GM23338 (cell line): Measurements from ENCODE around the gene NRL. TPM values are rescaled to one million over a fixed set of nuclear protein-coding genes. Genes with fewer than 3 reads are reported as not detected.

Source experiments
- ATAC-seq: fragments of 200-7000 bp; cut with Tn5 transposase; 3 replicates; pipeline ENCODE4 v1.9.1; 2020
- DNase-seq: peaks from one replicate; pipeline ENCODE4 v3.0.0-alpha.2; 2015; ENCODE audit warnings: low spot score
- H2AFZ ChIP-seq: fragments of 200-600 bp; sonication (generic); 2 replicates; pipeline ENCODE4 v1.8.0; 2016; ENCODE audit warnings: antibody characterized with exemption, mild to moderate bottlenecking, moderate library complexity
- H3F3A ChIP-seq: fragments of 200-600 bp; sonication (generic); replicated peaks from 2 replicates; pipeline ENCODE4 v1.8.0; 2017; ENCODE audit warnings: antibody characterized with exemption, mixed run types, low read depth
- H3K27ac ChIP-seq: fragments of 200-600 bp; sonication (generic); 2 replicates; pipeline ENCODE4 v1.6.1; 2016; ENCODE audit warnings: low read depth
- H3K27me3 ChIP-seq: fragments of 200-600 bp; sonication (generic); 2 replicates; pipeline ENCODE4 v1.8.0; 2016; ENCODE audit warnings: mild to moderate bottlenecking, mixed run types, moderate library complexity; ENCODE audit not compliant: insufficient read depth
- H3K36me3 ChIP-seq: fragments of 200-600 bp; sonication (generic); 2 replicates; pipeline ENCODE4 v1.8.0; 2016; ENCODE audit warnings: mild to moderate bottlenecking; ENCODE audit not compliant: insufficient read depth
- H3K4me1 ChIP-seq: fragments of 200-600 bp; sonication (generic); 2 replicates; pipeline ENCODE4 v1.8.0; 2016; ENCODE audit warnings: mild to moderate bottlenecking, moderate library complexity; ENCODE audit not compliant: insufficient read depth
- H3K4me2 ChIP-seq: fragments of 200-600 bp; sonication (generic); 2 replicates; pipeline ENCODE4 v1.7.1; 2017; ENCODE audit warnings: mixed run types
- H3K4me3 ChIP-seq: fragments of 200-600 bp; sonication (generic); 2 replicates; pipeline ENCODE4 v1.6.1; 2016; ENCODE audit warnings: mixed run types
- H3K79me2 ChIP-seq: fragments of 200-600 bp; sonication (generic); replicated peaks from 2 replicates; pipeline ENCODE4 v1.8.0; 2017; ENCODE audit warnings: mild to moderate bottlenecking; ENCODE audit not compliant: insufficient read depth
- H3K9me2 ChIP-seq: fragments of 200-600 bp; sonication (generic); 2 replicates; pipeline ENCODE4 v1.8.0; 2017; ENCODE audit not compliant: insufficient read depth
- H4K20me1 ChIP-seq: fragments of 200-600 bp; sonication (generic); replicated peaks from 2 replicates; pipeline ENCODE4 v1.8.0; 2017; ENCODE audit warnings: mild to moderate bottlenecking; ENCODE audit not compliant: insufficient read depth
- H3K27ac Mint-ChIP-seq: 2 replicates; pipeline ENCODE4 v1.8.0; 2020; ENCODE audit warnings: inconsistent platforms, mild to moderate bottlenecking, moderate library complexity, mixed read lengths
- H3K27me3 Mint-ChIP-seq: 3 replicates; pipeline ENCODE4 v1.8.0; 2022; ENCODE audit warnings: low read depth, mild to moderate bottlenecking, moderate library complexity, mixed read lengths, inconsistent platforms; ENCODE audit not compliant: insufficient read depth, poor library complexity
- H3K36me3 Mint-ChIP-seq: 3 replicates; pipeline ENCODE4 v1.8.0; 2021; ENCODE audit warnings: low read depth, mild to moderate bottlenecking, inconsistent platforms, moderate library complexity, mixed read lengths
- H3K4me1 Mint-ChIP-seq: 3 replicates; pipeline ENCODE4 v1.8.0; 2020; ENCODE audit warnings: mild to moderate bottlenecking, inconsistent platforms, mixed read lengths
- H3K4me3 Mint-ChIP-seq: 3 replicates; pipeline ENCODE4 v1.8.0; 2021; ENCODE audit warnings: moderate library complexity, mild to moderate bottlenecking, inconsistent platforms, mixed read lengths
- H3K9me3 Mint-ChIP-seq: 3 replicates; pipeline ENCODE4 v1.8.0; 2020; ENCODE audit warnings: moderate library complexity, mild to moderate bottlenecking, inconsistent platforms, mixed read lengths
- CREB1 ChIP-seq: fragments of 250-450 bp; sonication (Bioruptor Pico); IDR thresholded peaks from 2 replicates; pipeline ENCODE4 v1.5.0; 2020; ENCODE audit warnings: low read depth, mild to moderate bottlenecking, moderate library complexity
- CTCF ChIP-seq, 2 experiments: fragments of 200-600 bp in 1 of 2; sonication (generic) in 1 of 2; conservative IDR thresholded peaks; 2 replicates each; pipeline versions ENCODE4 v1.5.1 to v1.6.1; 2016 to 2017; ENCODE audit warnings: antibody characterized with exemption in 2 of 2, low read depth in 2 of 2, mild to moderate bottlenecking in 2 of 2, moderate library complexity in 1 of 2
- ETS1 ChIP-seq: IDR thresholded peaks from 2 replicates; pipeline ENCODE4 v1.6.1; 2016; ENCODE audit warnings: antibody characterized with exemption
- EZH2 ChIP-seq: fragments of 200-600 bp; sonication (generic); IDR thresholded peaks from one replicate; pipeline ENCODE4 v1.8.0; 2017; ENCODE audit warnings: antibody characterized with exemption, mild to moderate bottlenecking, low read depth; ENCODE audit not compliant: unreplicated experiment
- EZH2phosphoT487 ChIP-seq: fragments of 200-600 bp; sonication (generic); IDR thresholded peaks from one replicate; pipeline ENCODE4 v1.8.1; 2018; ENCODE audit warnings: antibody characterized with exemption; ENCODE audit not compliant: unreplicated experiment
- JUNB ChIP-seq: IDR thresholded peaks from one replicate; pipeline ENCODE4 v1.6.1; 2016; ENCODE audit warnings: antibody characterized with exemption; ENCODE audit not compliant: unreplicated experiment
- NANOG ChIP-seq: IDR thresholded peaks from 2 replicates; pipeline ENCODE4 v1.6.1; 2016; ENCODE audit warnings: antibody characterized with exemption, borderline replicate concordance
- POLR2AphosphoS5 ChIP-seq: IDR thresholded peaks from 2 replicates; pipeline ENCODE4 v1.6.1; 2016; ENCODE audit warnings: antibody characterized with exemption, low read depth
- REST ChIP-seq: IDR thresholded peaks from one replicate; pipeline ENCODE4 v1.6.1; 2018; ENCODE audit warnings: antibody characterized with exemption; ENCODE audit not compliant: unreplicated experiment
- STAT1 ChIP-seq: IDR thresholded peaks from one replicate; pipeline ENCODE4 v1.6.1; 2016; ENCODE audit warnings: antibody characterized with exemption; ENCODE audit not compliant: unreplicated experiment
- ZNF114 ChIP-seq: fragments of 250-450 bp; sonication (Bioruptor Pico); IDR thresholded peaks from 2 replicates; pipeline ENCODE4 v1.5.0; 2020; ENCODE audit warnings: mild to moderate bottlenecking, moderate library complexity
- ZNF331 ChIP-seq: fragments of 250-450 bp; sonication (Bioruptor Pico); IDR thresholded peaks from 2 replicates; pipeline ENCODE4 v1.5.0; 2020; ENCODE audit warnings: low read depth, mild to moderate bottlenecking, moderate library complexity
- ZNF462 ChIP-seq: fragments of 250-450 bp; sonication (Bioruptor Pico); IDR thresholded peaks from 2 replicates; pipeline ENCODE4 v1.5.0; 2020; ENCODE audit warnings: mild to moderate bottlenecking, moderate library complexity
- polyA plus RNA-seq: library from polyadenylated mRNA; unstranded; fragments of >200 nt; fragmentation: Nextera tagmentation; extraction: Ambion mirVana; gene quantifications from 2 replicates; pipeline ENCODE4 v1.2.1, GENCODE V29; 2016
- total RNA-seq: library from RNA; depleted of rRNA; stranded (reverse); fragments of >200 nt; shearing (Covaris generic); gene quantifications from 2 replicates; pipeline ENCODE4 v1.2.3, GENCODE V29; 2014

NRL gene
- total and polyA plus RNA-seq, 2 experiments from 2014 or later: 1.8 to 2.2 TPM

GRCh38 chr14:24155100-24155499 lies 40.4 kb upstream of the NRL start:
- no peak overlapping the region for H3K4me2 ChIP-seq
- H3K36me3 Mint-ChIP-seq: peaks cover 79% of the 10 kb centered on the region
- H3K9me3 Mint-ChIP-seq: no peaks in the 10 kb centered on the region; the same call in 2 of the 3 replicates
- H3K4me3 ChIP-seq: no peak overlapping the region
- DNase-seq: no peak
- H3K27ac ChIP-seq: no peak overlapping the region
- H4K20me1 ChIP-seq: peaks cover 7% of the 10 kb centered on the region; the same call in 1 of the 2 replicates
- H3K4me1 ChIP-seq: no peaks in the 10 kb centered on the region
- peaks cover under 1% of the 10 kb centered on the region; the same call in 1 of the 2 replicates for H3F3A ChIP-seq
- H3K27me3 Mint-ChIP-seq: no peaks in the 10 kb centered on the region
- no peaks in the 10 kb centered on the region for H3K9me2 ChIP-seq
- no peaks in the 10 kb centered on the region for H3K4me1 Mint-ChIP-seq
- H3K4me3 Mint-ChIP-seq: no peak overlapping the region
- no peaks in the 10 kb centered on the region for H3K79me2 ChIP-seq
- H2AFZ ChIP-seq: no peak overlapping the region
- H3K27ac Mint-ChIP-seq: no peak overlapping the region
- ATAC-seq: no peak
- TF ChIP-seq POLR2AphosphoS5: no peak
- no peak for TF ChIP-seq REST
- no peak for TF ChIP-seq ETS1
- TF ChIP-seq CREB1 (CRISPR knock-in tag): no peak
- TF ChIP-seq JUNB: no peak
- no peak for TF ChIP-seq ZNF114 (CRISPR knock-in tag)
- no peak for TF ChIP-seq STAT1
- no peak for TF ChIP-seq ZNF331 (CRISPR knock-in tag)
- TF ChIP-seq CTCF (conservative IDR thresholded peaks at IDR 0.05; ENCODE audit: low read depth in 2 of 2): no peak
- TF ChIP-seq EZH2: no peak
- TF ChIP-seq EZH2phosphoT487: no peak
- TF ChIP-seq NANOG: no peak
- TF ChIP-seq ZNF462: no peak
- peaks cover 26% of the 10 kb centered on the region; the same call in 1 of the 2 replicates for H3K36me3 ChIP-seq
- no peaks in the 10 kb centered on the region for H3K27me3 ChIP-seq
